Measurements from ENCODE around the gene PTPN20.
"Not testable (repeated sequence)": the region's sequence is repeated elsewhere in the genome, so short reads cannot be mapped to it uniquely, and the experiment has no call there.

DNA sequence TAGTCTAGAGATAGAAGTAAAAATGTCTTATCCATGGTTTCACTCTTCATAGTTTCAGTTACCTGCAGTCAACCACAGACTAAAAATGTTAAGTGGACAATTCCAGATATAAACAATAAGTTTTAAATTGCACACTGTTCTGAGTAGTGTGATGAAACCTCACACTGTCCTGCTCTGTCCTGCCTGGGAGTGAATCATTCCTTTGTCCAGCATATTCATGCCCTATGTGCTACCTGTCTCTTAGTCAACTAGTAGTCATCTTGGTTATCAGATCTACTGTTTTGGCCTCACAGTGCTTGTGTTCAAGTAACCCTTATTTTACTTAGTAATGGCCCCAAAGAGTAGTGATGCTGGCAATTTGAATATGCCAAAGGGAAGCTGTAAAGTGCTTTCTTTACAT lies 49.5 kb downstream of the PTPN20 start:
- TF ChIP-seq, protein P1, sequence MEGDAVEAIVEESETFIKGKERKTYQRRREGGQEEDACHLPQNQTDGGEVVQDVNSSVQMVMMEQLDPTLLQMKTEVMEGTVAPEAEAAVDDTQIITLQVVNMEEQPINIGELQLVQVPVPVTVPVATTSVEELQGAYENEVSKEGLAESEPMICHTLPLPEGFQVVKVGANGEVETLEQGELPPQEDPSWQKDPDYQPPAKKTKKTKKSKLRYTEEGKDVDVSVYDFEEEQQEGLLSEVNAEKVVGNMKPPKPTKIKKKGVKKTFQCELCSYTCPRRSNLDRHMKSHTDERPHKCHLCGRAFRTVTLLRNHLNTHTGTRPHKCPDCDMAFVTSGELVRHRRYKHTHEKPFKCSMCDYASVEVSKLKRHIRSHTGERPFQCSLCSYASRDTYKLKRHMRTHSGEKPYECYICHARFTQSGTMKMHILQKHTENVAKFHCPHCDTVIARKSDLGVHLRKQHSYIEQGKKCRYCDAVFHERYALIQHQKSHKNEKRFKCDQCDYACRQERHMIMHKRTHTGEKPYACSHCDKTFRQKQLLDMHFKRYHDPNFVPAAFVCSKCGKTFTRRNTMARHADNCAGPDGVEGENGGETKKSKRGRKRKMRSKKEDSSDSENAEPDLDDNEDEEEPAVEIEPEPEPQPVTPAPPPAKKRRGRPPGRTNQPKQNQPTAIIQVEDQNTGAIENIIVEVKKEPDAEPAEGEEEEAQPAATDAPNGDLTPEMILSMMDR (conservative IDR thresholded peaks at IDR 0.05): not testable (repeated sequence)
- TF ChIP-seq ZFX (IDR thresholded peaks at IDR 0.05): not testable (repeated sequence)

All from C4-2B (cell line).